Measurements from ENCODE around the gene TGOLN2.
"Not testable (repeated sequence)": the region's sequence is repeated elsewhere in the genome, so short reads cannot be mapped to it uniquely, and the experiment has no call there.

Gene TGOLN2

DNA sequence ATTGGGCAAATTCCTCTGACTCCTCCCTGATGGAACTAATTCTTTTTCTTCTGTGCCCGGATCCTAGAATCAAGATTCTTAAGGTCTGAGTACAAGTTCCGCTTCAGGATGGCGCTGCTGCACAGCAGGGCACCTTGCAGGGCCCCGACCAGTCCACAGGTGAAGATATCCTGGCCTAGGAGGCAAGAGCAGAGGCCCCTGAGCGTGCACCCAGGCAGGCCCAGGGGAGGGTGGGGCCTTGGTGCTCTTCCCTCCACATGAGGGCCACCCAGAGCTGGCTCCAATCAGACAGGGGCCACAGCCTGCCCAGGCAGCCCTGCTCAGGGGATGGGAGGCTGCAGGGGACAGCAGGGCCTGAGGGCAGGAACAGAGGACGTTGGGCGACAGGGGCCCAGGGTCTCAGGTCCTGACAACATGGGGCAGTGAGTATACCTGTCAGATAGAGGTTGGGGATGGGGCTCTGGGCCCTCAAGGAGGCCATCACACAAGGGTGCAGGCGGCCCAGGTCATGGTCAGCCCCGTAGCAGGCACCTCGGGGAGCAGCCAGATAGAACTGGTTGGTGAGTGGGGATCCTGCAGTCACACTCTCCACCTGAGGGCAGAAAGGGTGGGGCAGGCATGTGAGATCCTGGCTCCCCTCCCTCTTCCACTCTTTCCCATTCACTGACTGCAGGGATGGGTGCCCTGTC is 15.6 kb upstream of the TGOLN2 start:
- not testable (repeated sequence) for H3K9ac ChIP-seq (ENCODE audit: low read depth, low read length, poor library complexity); H3K23ac ChIP-seq (ENCODE audit: low read depth, low read length, poor library complexity); H3K4ac ChIP-seq (ENCODE audit: low read length); H3K27ac ChIP-seq (replicated peaks; ENCODE audit: low read length); H2BK12ac ChIP-seq (ENCODE audit: low read length); H3K27me3 ChIP-seq (ENCODE audit: control insufficient read depth in 3 of 3, insufficient read depth in 3 of 3, low read depth in 1 of 3, low read length in 3 of 3); H3K14ac ChIP-seq (ENCODE audit: low read length); H3K79me1 ChIP-seq (ENCODE audit: low read depth, low read length); DNase-seq (ENCODE audit: low spot score); H3K4me1 ChIP-seq (ENCODE audit: control insufficient read depth in 2 of 2, insufficient read depth in 1 of 2, low read depth in 1 of 2, low read length in 2 of 2); H2BK120ac ChIP-seq (ENCODE audit: low read depth, low read length); H2BK15ac ChIP-seq (ENCODE audit: low read length); H3K9me3 ChIP-seq (replicated peaks in 1 of 2; ENCODE audit: control insufficient read depth in 2 of 2, insufficient read depth in 1 of 2, low read depth in 1 of 2, low read length in 2 of 2); H2BK5ac ChIP-seq (ENCODE audit: low read length); H2AK5ac ChIP-seq (ENCODE audit: low read depth, low read length); H3K4me3 ChIP-seq (ENCODE audit: low read length in 2 of 2); H4K91ac ChIP-seq (ENCODE audit: low read depth, low read length, poor library complexity); H3K18ac ChIP-seq (ENCODE audit: low read length); H3K4me2 ChIP-seq (ENCODE audit: insufficient read depth, low read length, poor library complexity, severe bottlenecking); H4K8ac ChIP-seq (ENCODE audit: low read depth, low read length); H2AFZ ChIP-seq (ENCODE audit: low read length)
- WGBS, 2 donors (ENCODE audit: extremely low coverage in 2 of 2, insufficient read length in 2 of 2, insufficient replicate concordance in 1 of 2): no CpG with 5 or more reads among the region's 10 CpGs
- H3K36me3 ChIP-seq (replicated peaks in 1 of 2; ENCODE audit: control insufficient read depth in 2 of 2, insufficient read depth in 2 of 2, low read length in 2 of 2): peaks cover 5 to 34% of the 10 kb centered on the region in 2 donors

- no peak overlapping the region for H2BK12ac ChIP-seq (ENCODE audit: low read length)
- H3K14ac ChIP-seq (ENCODE audit: low read length): no peak overlapping the region
- DNase-seq (ENCODE audit: low spot score): no peak
- H3K4ac ChIP-seq (ENCODE audit: low read length): no peak overlapping the region
- H3K23ac ChIP-seq (ENCODE audit: low read depth, low read length, poor library complexity): no peak overlapping the region
- no peak overlapping the region for H4K8ac ChIP-seq (ENCODE audit: low read depth, low read length)
- no peak overlapping the region for H3K4me2 ChIP-seq (ENCODE audit: insufficient read depth, low read length, poor library complexity, severe bottlenecking)
- no peaks in the 10 kb centered on the region for H3K79me1 ChIP-seq (ENCODE audit: low read depth, low read length)
- no peak overlapping the region for H3K9ac ChIP-seq (ENCODE audit: low read depth, low read length, poor library complexity)
- H3K9me3 ChIP-seq (replicated peaks in 1 of 2; ENCODE audit: control insufficient read depth in 2 of 2, insufficient read depth in 1 of 2, low read depth in 1 of 2, low read length in 2 of 2): no peaks in the 10 kb centered on the region
- H3K4me3 ChIP-seq (ENCODE audit: low read length in 2 of 2): no peak overlapping the region
- peaks cover 3 to 29% of the 10 kb centered on the region in 2 donors for H3K36me3 ChIP-seq (replicated peaks in 1 of 2; ENCODE audit: control insufficient read depth in 2 of 2, insufficient read depth in 2 of 2, low read length in 2 of 2)
- no CpG with 5 or more reads among the region's 3 CpGs for WGBS, 2 donors (ENCODE audit: extremely low coverage in 2 of 2, insufficient read length in 2 of 2, insufficient replicate concordance in 1 of 2)
- no peak overlapping the region for H3K27ac ChIP-seq (replicated peaks; ENCODE audit: low read length)
- H3K27me3 ChIP-seq (ENCODE audit: control insufficient read depth in 3 of 3, insufficient read depth in 3 of 3, low read depth in 1 of 3, low read length in 3 of 3): no peaks in the 10 kb centered on the region
- H2AFZ ChIP-seq (ENCODE audit: low read length): no peak overlapping the region
- H2AK5ac ChIP-seq (ENCODE audit: low read depth, low read length): no peak overlapping the region
- no peak overlapping the region for H3K18ac ChIP-seq (ENCODE audit: low read length)
- H2BK15ac ChIP-seq (ENCODE audit: low read length): no peak overlapping the region
- no peak overlapping the region for H4K91ac ChIP-seq (ENCODE audit: low read depth, low read length, poor library complexity)
- no peak overlapping the region for H2BK120ac ChIP-seq (ENCODE audit: low read depth, low read length)
- H3K4me1 ChIP-seq (ENCODE audit: control insufficient read depth in 2 of 2, insufficient read depth in 1 of 2, low read depth in 1 of 2, low read length in 2 of 2): peaks cover 0 to 7% of the 10 kb centered on the region in 2 donors
- H2BK5ac ChIP-seq (ENCODE audit: low read length): no peak overlapping the region
These were observed 14.4 kb upstream of the TGOLN2 start for GRCh38 chr2:85342156-85342555.

- Histone ChIP-seq H2BK15ac (ENCODE audit: low read length) (no peak overlapping the region), H3K4ac (ENCODE audit: low read length) (no peak overlapping the region), H4K91ac (ENCODE audit: low read depth, low read length, poor library complexity) (no peak overlapping the region), H3K27ac (replicated peaks; ENCODE audit: low read length) (no peak overlapping the region), H3K9ac (ENCODE audit: low read depth, low read length, poor library complexity) (peak overlapping the region; percentile 53), H3K4me3 (ENCODE audit: low read length in 2 of 2) (no peak overlapping the region), H2AFZ (ENCODE audit: low read length) (no peak overlapping the region), H3K79me1 (ENCODE audit: low read depth, low read length) (no peaks in the 10 kb centered on the region), H2AK5ac (ENCODE audit: low read depth, low read length) (no peak overlapping the region), H2BK5ac (ENCODE audit: low read length) (no peak overlapping the region), H3K27me3 (ENCODE audit: control insufficient read depth in 3 of 3, insufficient read depth in 3 of 3, low read depth in 1 of 3, low read length in 3 of 3) (no peaks in the 10 kb centered on the region), H3K4me1 (ENCODE audit: control insufficient read depth in 2 of 2, insufficient read depth in 1 of 2, low read depth in 1 of 2, low read length in 2 of 2) (peaks cover 0 to 7% of the 10 kb centered on the region in 2 donors), H3K18ac (ENCODE audit: low read length) (no peak overlapping the region), H3K23ac (ENCODE audit: low read depth, low read length, poor library complexity) (no peak overlapping the region), H3K36me3 (replicated peaks in 1 of 2; ENCODE audit: control insufficient read depth in 2 of 2, insufficient read depth in 2 of 2, low read length in 2 of 2) (peaks cover 3 to 22% of the 10 kb centered on the region in 2 donors), H2BK12ac (ENCODE audit: low read length) (no peak overlapping the region), H4K8ac (ENCODE audit: low read depth, low read length) (no peak overlapping the region), H3K9me3 (replicated peaks in 1 of 2; ENCODE audit: control insufficient read depth in 2 of 2, insufficient read depth in 1 of 2, low read depth in 1 of 2, low read length in 2 of 2) (no peaks in the 10 kb centered on the region), H3K14ac (ENCODE audit: low read length) (no peak overlapping the region), H3K4me2 (ENCODE audit: insufficient read depth, low read length, poor library complexity, severe bottlenecking) (no peak overlapping the region), H2BK120ac (ENCODE audit: low read depth, low read length) (no peak overlapping the region)
- WGBS, 2 donors (ENCODE audit: extremely low coverage in 2 of 2, insufficient read length in 2 of 2, insufficient replicate concordance in 1 of 2): no CpG with 5 or more reads among the region's 30 CpGs
- no peak for DNase-seq (ENCODE audit: low spot score)
These were observed 13.7 kb upstream of the TGOLN2 start for GRCh38 chr2:85341269-85342029.
